B cell (primary cell): Measurements from ENCODE around the gene CSF1R.

Experiments used
- EZH2 ChIP-seq: IDR thresholded peaks from 2 replicates; pipeline ENCODE4 v1.6.1; 2012; ENCODE audit warnings: borderline replicate concordance, low read depth, mild to moderate bottlenecking, moderate library complexity, low read length; ENCODE audit not compliant: insufficient read depth, poor library complexity, severe bottlenecking
- TF ChIP-seq, protein P1 (sequence below): fragments of 200-600 bp; IDR thresholded peaks from one replicate; pipeline ENCODE4 v1.8.0; 2022; ENCODE audit warnings: antibody characterized with exemption, mild to moderate bottlenecking

- TF ChIP-seq, protein P1, sequence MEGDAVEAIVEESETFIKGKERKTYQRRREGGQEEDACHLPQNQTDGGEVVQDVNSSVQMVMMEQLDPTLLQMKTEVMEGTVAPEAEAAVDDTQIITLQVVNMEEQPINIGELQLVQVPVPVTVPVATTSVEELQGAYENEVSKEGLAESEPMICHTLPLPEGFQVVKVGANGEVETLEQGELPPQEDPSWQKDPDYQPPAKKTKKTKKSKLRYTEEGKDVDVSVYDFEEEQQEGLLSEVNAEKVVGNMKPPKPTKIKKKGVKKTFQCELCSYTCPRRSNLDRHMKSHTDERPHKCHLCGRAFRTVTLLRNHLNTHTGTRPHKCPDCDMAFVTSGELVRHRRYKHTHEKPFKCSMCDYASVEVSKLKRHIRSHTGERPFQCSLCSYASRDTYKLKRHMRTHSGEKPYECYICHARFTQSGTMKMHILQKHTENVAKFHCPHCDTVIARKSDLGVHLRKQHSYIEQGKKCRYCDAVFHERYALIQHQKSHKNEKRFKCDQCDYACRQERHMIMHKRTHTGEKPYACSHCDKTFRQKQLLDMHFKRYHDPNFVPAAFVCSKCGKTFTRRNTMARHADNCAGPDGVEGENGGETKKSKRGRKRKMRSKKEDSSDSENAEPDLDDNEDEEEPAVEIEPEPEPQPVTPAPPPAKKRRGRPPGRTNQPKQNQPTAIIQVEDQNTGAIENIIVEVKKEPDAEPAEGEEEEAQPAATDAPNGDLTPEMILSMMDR, result no peak
- no peak for TF ChIP-seq EZH2
Observed at GRCh38 chr5:150052226-150052955, 34.0 kb downstream of the CSF1R start.
